OCI-LY7 (cell line): ENCODE measurements around the gene TMPRSS15. TPM values are rescaled to one million over a fixed set of nuclear protein-coding genes. Genes with fewer than 3 reads are reported as not detected.
"Not testable (repeated sequence)": the region's sequence is repeated elsewhere in the genome, so short reads cannot be mapped to it uniquely, and the experiment has no call there.

Experiments
- BruUV-seq: library from RNA; stranded (reverse); fragments of 400-500 nt; replicated peaks from 2 replicates; lab custom pipeline; 2021; lab: Mats Ljungman, UMichigan
- CTCF ChIA-PET: fragments of 300-600 bp; sonication (Branson Sonifier 250); formaldehyde crosslinking; loops from one replicate; lab custom pipeline; 2022; ENCODE audit warnings: antibody characterized with exemption; ENCODE audit not compliant: unreplicated experiment; lab: Charles Lee
- POLR2A ChIA-PET: fragments of 300-600 bp; sonication (Branson Sonifier 250); formaldehyde crosslinking; loops from one replicate; lab custom pipeline; 2022; ENCODE audit warnings: antibody characterized with exemption; lab: Charles Lee
- DNase-seq: peaks from one replicate; pipeline ENCODE4 v3.0.0-alpha.2; 2015; ENCODE audit warnings: low spot score
- H2AFZ ChIP-seq: fragments of 200-600 bp; sonication (generic), shearing (Covaris generic); 2 replicates; pipeline ENCODE4 v1.6.1; 2014; ENCODE audit warnings: mild to moderate bottlenecking, antibody characterized with exemption, low read length, moderate library complexity
- H3K27ac ChIP-seq: fragments of 200-600 bp; sonication (generic); 2 replicates; pipeline ENCODE4 v1.5.1; 2014; ENCODE audit warnings: mixed run types, low read depth, mild to moderate bottlenecking, moderate library complexity, low read length, inconsistent platforms; ENCODE audit not compliant: poor library complexity, severe bottlenecking
- H3K36me3 ChIP-seq: fragments of 200-600 bp; sonication (generic); 2 replicates; pipeline ENCODE4 v1.6.1; 2014; ENCODE audit warnings: mild to moderate bottlenecking, antibody characterized with exemption, low read length, moderate library complexity, mixed read lengths; ENCODE audit not compliant: insufficient read depth
- H3K4me1 ChIP-seq: fragments of 200-600 bp; sonication (generic); 2 replicates; pipeline ENCODE4 v1.5.1; 2014; ENCODE audit warnings: mild to moderate bottlenecking, low read length; ENCODE audit not compliant: insufficient read depth, poor library complexity, severe bottlenecking
- H3K4me2 ChIP-seq: fragments of 200-600 bp; sonication (generic); 2 replicates; pipeline ENCODE4 v1.6.1; 2014; ENCODE audit warnings: mild to moderate bottlenecking, low read length
- H3K4me3 ChIP-seq: fragments of 200-600 bp; sonication (generic); 2 replicates; pipeline ENCODE4 v1.5.1; 2014; ENCODE audit warnings: mild to moderate bottlenecking, low read depth, low read length; ENCODE audit not compliant: poor library complexity, severe bottlenecking
- H3K79me2 ChIP-seq: fragments of 200-600 bp; sonication (generic); 2 replicates; pipeline ENCODE4 v1.6.1; 2016; ENCODE audit warnings: low read depth, mild to moderate bottlenecking, low read length, moderate library complexity, mixed read lengths; ENCODE audit not compliant: insufficient read depth
- H3K9me2 ChIP-seq: fragments of 200-600 bp; sonication (generic); 2 replicates; pipeline ENCODE4 v1.6.1; 2016; ENCODE audit warnings: mild to moderate bottlenecking, low read length, mixed read lengths; ENCODE audit not compliant: insufficient read depth
- H3K9me3 ChIP-seq: fragments of 200-600 bp; sonication (generic); 2 replicates; pipeline ENCODE4 v1.6.1; 2014; ENCODE audit warnings: mild to moderate bottlenecking, mixed run types, low read length, mixed read lengths
- H4K20me1 ChIP-seq: fragments of 200-600 bp; sonication (generic); 2 replicates; pipeline ENCODE4 v1.6.1; 2014; ENCODE audit warnings: mild to moderate bottlenecking, antibody characterized with exemption, low read length, moderate library complexity, mixed read lengths; ENCODE audit not compliant: insufficient read depth
- EZH2phosphoT487 ChIP-seq: fragments of 200-600 bp; sonication (generic); IDR thresholded peaks from 2 replicates; pipeline ENCODE4 v1.6.1; 2018; ENCODE audit warnings: low read depth, borderline replicate concordance, mild to moderate bottlenecking, mixed run types, antibody characterized with exemption, low read length, moderate library complexity, mixed read lengths
- intact Hi-C: fragments of 100-400 bp; cut with micrococcal nuclease; formaldehyde crosslinking; loops from one replicate; pipeline ENCODE4 v1.10.0; 2022; ENCODE audit not compliant: unreplicated experiment
- total RNA-seq, 2 experiments: library from RNA; depleted of rRNA in 1 of 2; stranded (reverse); fragments of >200 nt in 1 of 2; shearing (Covaris generic) in 1 of 2; gene quantifications; 2 replicates each; pipeline ENCODE4 v1.2.3, GENCODE V29; 2014 to 2022
- TF ChIP-seq, protein P1 (sequence below): fragments of 200-600 bp; sonication (generic); conservative IDR thresholded peaks from 2 replicates; pipeline ENCODE4 v1.5.1; 2014; ENCODE audit warnings: mild to moderate bottlenecking, antibody characterized with exemption, low read length, moderate library complexity, mixed read lengths

The TMPRSS15 gene
- total RNA-seq, 2 experiments from 2014 or later: 0.03 to 0.13 TPM

DNA sequence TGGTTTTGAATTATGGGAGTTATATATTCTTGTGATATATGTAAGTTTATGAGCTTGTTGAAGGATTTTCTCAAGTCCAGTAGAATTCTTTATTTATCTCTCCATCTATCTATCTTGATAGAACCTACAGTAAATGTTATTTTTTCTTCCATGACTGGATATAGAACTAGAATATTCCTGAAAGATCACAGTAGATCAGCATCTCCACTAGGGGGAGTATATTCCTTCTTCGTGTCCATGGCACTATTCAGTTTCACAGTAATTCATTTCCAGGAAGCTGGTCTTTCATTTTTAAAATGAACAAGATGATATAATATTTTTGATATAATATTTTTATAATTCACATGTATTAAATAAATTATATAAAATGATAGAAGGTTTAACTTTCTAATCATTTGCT, 18.8 kb downstream of the TMPRSS15 start:
- POLR2A ChIA-PET: interaction anchor here (1.0 kb wide), 1 partner anchor 12 kb away, joined by 3 read pairs; no protein-coding TSS in a partner anchor
- no peaks in the 10 kb centered on the region; the same call in 1 of the 2 replicates for H3K36me3 ChIP-seq
- intact Hi-C loops: no loop called here
- peak; percentile 52 for DNase-seq
- H3K9me3 ChIP-seq: peaks cover 15% of the 10 kb centered on the region
- no peaks in the 10 kb centered on the region for H4K20me1 ChIP-seq
- H3K79me2 ChIP-seq: no peaks in the 10 kb centered on the region
- CTCF ChIA-PET: interaction anchor here (1.2 kb wide), 1 partner anchor 113 kb away, joined by 3 read pairs; no protein-coding TSS in a partner anchor
- 0 out of 2 replicates have a peak overlapping the region, but pooled peaks have one; percentile 35 for H2AFZ ChIP-seq
- H3K27ac ChIP-seq: no peak overlapping the region
- H3K4me3 ChIP-seq: no peak overlapping the region
- no TSS peak for BruUV-seq
- peaks cover 38% of the 10 kb centered on the region for H3K4me1 ChIP-seq
- no peak overlapping the region for H3K4me2 ChIP-seq
- TF ChIP-seq EZH2phosphoT487: no peak
- TF ChIP-seq, protein P1, sequence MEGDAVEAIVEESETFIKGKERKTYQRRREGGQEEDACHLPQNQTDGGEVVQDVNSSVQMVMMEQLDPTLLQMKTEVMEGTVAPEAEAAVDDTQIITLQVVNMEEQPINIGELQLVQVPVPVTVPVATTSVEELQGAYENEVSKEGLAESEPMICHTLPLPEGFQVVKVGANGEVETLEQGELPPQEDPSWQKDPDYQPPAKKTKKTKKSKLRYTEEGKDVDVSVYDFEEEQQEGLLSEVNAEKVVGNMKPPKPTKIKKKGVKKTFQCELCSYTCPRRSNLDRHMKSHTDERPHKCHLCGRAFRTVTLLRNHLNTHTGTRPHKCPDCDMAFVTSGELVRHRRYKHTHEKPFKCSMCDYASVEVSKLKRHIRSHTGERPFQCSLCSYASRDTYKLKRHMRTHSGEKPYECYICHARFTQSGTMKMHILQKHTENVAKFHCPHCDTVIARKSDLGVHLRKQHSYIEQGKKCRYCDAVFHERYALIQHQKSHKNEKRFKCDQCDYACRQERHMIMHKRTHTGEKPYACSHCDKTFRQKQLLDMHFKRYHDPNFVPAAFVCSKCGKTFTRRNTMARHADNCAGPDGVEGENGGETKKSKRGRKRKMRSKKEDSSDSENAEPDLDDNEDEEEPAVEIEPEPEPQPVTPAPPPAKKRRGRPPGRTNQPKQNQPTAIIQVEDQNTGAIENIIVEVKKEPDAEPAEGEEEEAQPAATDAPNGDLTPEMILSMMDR: peak; percentile 79
- no peaks in the 10 kb centered on the region for H3K9me2 ChIP-seq

DNA sequence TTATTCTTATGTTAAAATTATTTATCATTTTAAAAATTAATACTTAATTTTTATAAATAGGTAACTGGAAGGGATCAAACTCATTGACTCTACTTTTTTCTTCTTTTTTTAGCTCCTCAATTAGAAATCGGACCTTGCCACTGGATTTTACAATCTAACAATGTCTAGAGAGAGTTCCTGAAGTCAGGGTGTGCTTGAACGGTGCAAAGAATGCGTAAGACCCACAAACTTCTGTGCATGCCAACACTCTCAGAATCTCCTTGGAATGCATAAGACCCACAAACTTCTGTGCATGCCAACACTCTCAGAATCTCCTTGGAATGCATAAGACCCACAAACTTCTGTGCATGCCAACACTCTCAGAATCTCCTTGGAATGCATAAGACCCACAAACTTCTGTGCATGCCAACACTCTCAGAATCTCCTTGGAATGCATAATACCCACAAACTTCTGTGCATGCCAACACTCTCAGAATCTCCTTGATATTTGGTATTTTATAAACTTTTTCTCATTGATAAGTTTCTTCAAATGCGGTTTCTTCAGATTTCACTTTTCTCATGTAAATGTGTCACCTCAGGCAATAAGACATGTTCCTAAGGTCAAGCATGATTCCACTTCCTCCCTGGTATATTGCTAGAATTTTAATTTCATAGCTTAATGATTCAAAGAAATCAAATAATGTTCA, 20.5 kb downstream of the TMPRSS15 start:
- H3K79me2 ChIP-seq, H3K36me3 ChIP-seq, H3K4me3 ChIP-seq, H3K9me2 ChIP-seq, BruUV-seq, CTCF ChIA-PET, H3K4me2 ChIP-seq, DNase-seq, H4K20me1 ChIP-seq: not testable (repeated sequence)
- H3K9me3 ChIP-seq: peaks cover 11% of the 10 kb centered on the region; the same call in 1 of the 2 replicates
- POLR2A ChIA-PET: interaction anchor here (0.6 to 1.4 kb wide), 3 partner anchors 10 to 59 kb away, joined by 3 to 8 read pairs (median 6); no protein-coding TSS in a partner anchor
- peak overlapping the region; percentile 86 for H3K27ac ChIP-seq
- H2AFZ ChIP-seq: peak overlapping the region; percentile 57; the same call in 1 of the 2 replicates
- intact Hi-C loops: loop anchor here (1.0 to 2.0 kb wide), 3 partner anchors 60 to 83 kb away; no protein-coding TSS in a partner anchor
- peaks cover 38% of the 10 kb centered on the region for H3K4me1 ChIP-seq

DNA sequence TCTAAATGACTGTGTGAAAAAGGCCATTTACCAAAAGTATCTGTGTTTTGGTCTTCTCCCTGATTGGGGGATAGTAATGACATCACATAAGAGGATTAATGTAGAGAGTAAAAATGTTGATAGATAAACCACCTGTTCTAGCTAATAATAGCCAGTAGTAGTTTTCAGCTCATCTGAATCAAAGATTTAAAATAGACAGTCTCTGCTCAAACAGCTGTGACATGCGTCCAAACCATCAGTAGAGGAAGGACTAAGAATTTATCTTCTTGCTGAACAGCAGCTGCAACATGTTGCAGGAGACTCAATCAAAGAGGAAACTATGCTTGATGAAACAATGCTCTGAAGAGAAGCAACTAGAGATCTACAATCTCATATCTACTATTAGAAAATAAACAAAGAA, 21.4 kb downstream of the TMPRSS15 start:
- Histone ChIP-seq H2AFZ (peak overlapping the region; percentile 72; the same call in 1 of the 2 replicates), H3K79me2 (no peaks in the 10 kb centered on the region; the same call in 1 of the 2 replicates), H3K4me1 (peaks cover 30% of the 10 kb centered on the region), H3K27ac (peak overlapping the region; percentile 86), H3K4me2 (peak overlapping the region; percentile 54), H3K4me3 (peak overlapping the region; percentile 24), H4K20me1 (no peaks in the 10 kb centered on the region), H3K36me3 (no peaks in the 10 kb centered on the region; the same call in 1 of the 2 replicates), H3K9me3 (peaks cover 11% of the 10 kb centered on the region; the same call in 1 of the 2 replicates), H3K9me2 (no peaks in the 10 kb centered on the region)
- peak; percentile 78 for DNase-seq
- BruUV-seq: no TSS peak
- no peak for TF ChIP-seq EZH2phosphoT487
- TF ChIP-seq, protein P1: no peak
- CTCF ChIA-PET: no interaction called here
- intact Hi-C loops: loop anchor here (1.0 to 2.0 kb wide), 3 partner anchors 61 to 84 kb away; no protein-coding TSS in a partner anchor
- POLR2A ChIA-PET: interaction anchor here (0.6 to 0.9 kb wide), 4 partner anchors 10 to 1865 kb away, joined by 3 to 6 read pairs (median 4); no protein-coding TSS in a partner anchor
